ENCODE results near the gene NMNAT2. TPM values are rescaled to one million over a fixed set of nuclear protein-coding genes. Genes with fewer than 3 reads are reported as not detected.

Gene NMNAT2
- total RNA-seq, 1 experiment from 2014 or later = 8.8 TPM

GRCh38 chr1:183366116-183366515 is 52.1 kb downstream of the NMNAT2 start (continued):
- TF ChIP-seq ATF1 (CRISPR knock-in tag; IDR thresholded peaks at IDR 0.05) = no peak
- no peak for TF ChIP-seq ZNF281 (CRISPR knock-in tag; IDR thresholded peaks at IDR 0.05)

- Mint-ChIP-seq H3K27me3 (ENCODE audit: low read depth) (no peaks in the 10 kb centered on the region), H3K4me1 (peaks cover 15% of the 10 kb centered on the region), H3K36me3 (no peaks in the 10 kb centered on the region), H3K27ac (no peak overlapping the region), H3K9me3 (no peaks in the 10 kb centered on the region), H3K4me3 (no peak overlapping the region)
- POLR2A ChIA-PET = no interaction called here
- no peak for ATAC-seq
- DNase-seq (ENCODE audit: low spot score) = no peak
- CTCF ChIA-PET = no interaction called here
- TF ChIP-seq ZNF263 (CRISPR knock-in tag; IDR thresholded peaks at IDR 0.05; ENCODE audit: low read depth) = no peak
- no peak for TF ChIP-seq MXD4 (CRISPR knock-in tag; IDR thresholded peaks at IDR 0.05; ENCODE audit: borderline replicate concordance)
- TF ChIP-seq MAX (CRISPR knock-in tag; IDR thresholded peaks at IDR 0.05) = no peak
- no peak for TF ChIP-seq ZNF121 (CRISPR knock-in tag; IDR thresholded peaks at IDR 0.05)
- no peak for TF ChIP-seq SMAD4 (CRISPR knock-in tag; IDR thresholded peaks at IDR 0.05)
- no peak for TF ChIP-seq PRRX2 (CRISPR knock-in tag; IDR thresholded peaks at IDR 0.05)
- TF ChIP-seq CBFB (CRISPR knock-in tag; IDR thresholded peaks at IDR 0.05; ENCODE audit: low read depth) = no peak
- no peak for TF ChIP-seq ATF6 (CRISPR knock-in tag; IDR thresholded peaks at IDR 0.05)
- no peak for TF ChIP-seq ZNF512 (CRISPR knock-in tag; IDR thresholded peaks at IDR 0.05; ENCODE audit: borderline replicate concordance)
These were observed 52.5 kb downstream of the NMNAT2 start for GRCh38 chr1:183365676-183366075.

GRCh38 chr1:183365093-183365492 is 53.1 kb downstream of the NMNAT2 start:
- Mint-ChIP-seq H3K9me3 (no peaks in the 10 kb centered on the region), H3K27me3 (ENCODE audit: low read depth) (no peaks in the 10 kb centered on the region), H3K27ac (no peak overlapping the region), H3K4me1 (peaks cover 13% of the 10 kb centered on the region), H3K36me3 (no peaks in the 10 kb centered on the region), H3K4me3 (no peak overlapping the region)
- ATAC-seq (no peak), DNase-seq (ENCODE audit: low spot score) (no peak)
- ChIA-PET CTCF (no interaction called here), POLR2A (no interaction called here)
- TF ChIP-seq ZNF425 (CRISPR knock-in tag; conservative IDR thresholded peaks at IDR 0.05) (no peak), SMAD4 (CRISPR knock-in tag; IDR thresholded peaks at IDR 0.05) (no peak), TEAD4 (CRISPR knock-in tag; IDR thresholded peaks at IDR 0.05) (no peak), CREM (CRISPR knock-in tag; IDR thresholded peaks at IDR 0.05) (no peak), ZNF396 (CRISPR knock-in tag; IDR thresholded peaks at IDR 0.05; ENCODE audit: borderline replicate concordance) (no peak), FOXP1 (CRISPR knock-in tag; IDR thresholded peaks at IDR 0.05; ENCODE audit: borderline replicate concordance) (no peak), RORB (CRISPR knock-in tag; IDR thresholded peaks at IDR 0.05) (no peak), ATF3 (CRISPR knock-in tag; conservative IDR thresholded peaks at IDR 0.05) (no peak), JUN (CRISPR knock-in tag; IDR thresholded peaks at IDR 0.05) (no peak), EMX1 (CRISPR knock-in tag; IDR thresholded peaks at IDR 0.05) (no peak), NFE2L1 (CRISPR knock-in tag; IDR thresholded peaks at IDR 0.05) (no peak), IRF1 (CRISPR knock-in tag; IDR thresholded peaks at IDR 0.05) (no peak), CDX4 (CRISPR knock-in tag; IDR thresholded peaks at IDR 0.05; ENCODE audit: borderline replicate concordance) (no peak)
